Fibroblast of villous mesenchyme (primary cell): ENCODE measurements around the gene P3H3. TPM values are rescaled to one million over a fixed set of nuclear protein-coding genes. Genes with fewer than 3 reads are reported as not detected.
"Not testable (repeated sequence)": the region's sequence is repeated elsewhere in the genome, so short reads cannot be mapped to it uniquely, and the experiment has no call there.

Experiments used
- DNase-seq: peaks from one replicate; pipeline ENCODE4 v3.0.0-alpha.2; 2010; ENCODE audit warnings: low read depth
- H3K4me3 ChIP-seq: 2 replicates; pipeline ENCODE4 v1.5.1; 2011; ENCODE audit warnings: low read depth, mild to moderate bottlenecking, low read length
- CTCF ChIP-seq: IDR thresholded peaks from 2 replicates; pipeline ENCODE4 v1.5.1; 2012; ENCODE audit warnings: low read depth, mild to moderate bottlenecking, low read length; ENCODE audit not compliant: insufficient read depth
- total RNA-seq: library from RNA; depleted of rRNA; stranded (reverse); fragments of >200 nt; gene quantifications from 2 replicates; pipeline ENCODE4 v1.2.3, GENCODE V29; 2012

Gene P3H3
- total RNA-seq, 1 donor: 91.1 TPM

- peak overlapping the region; percentile 85 for H3K4me3 ChIP-seq
- DNase-seq: no peak
- no peak for TF ChIP-seq CTCF
These were observed 43.1 kb downstream of the P3H3 start for GRCh38 chr12:6871052-6871957.

GRCh38 chr12:6872073-6873048 lies 44.2 kb downstream of the P3H3 start:
- H3K4me3 ChIP-seq: peak overlapping the region; percentile 85
- DNase-seq: peak; percentile 64
- TF ChIP-seq CTCF: peak; percentile 97

DNA sequence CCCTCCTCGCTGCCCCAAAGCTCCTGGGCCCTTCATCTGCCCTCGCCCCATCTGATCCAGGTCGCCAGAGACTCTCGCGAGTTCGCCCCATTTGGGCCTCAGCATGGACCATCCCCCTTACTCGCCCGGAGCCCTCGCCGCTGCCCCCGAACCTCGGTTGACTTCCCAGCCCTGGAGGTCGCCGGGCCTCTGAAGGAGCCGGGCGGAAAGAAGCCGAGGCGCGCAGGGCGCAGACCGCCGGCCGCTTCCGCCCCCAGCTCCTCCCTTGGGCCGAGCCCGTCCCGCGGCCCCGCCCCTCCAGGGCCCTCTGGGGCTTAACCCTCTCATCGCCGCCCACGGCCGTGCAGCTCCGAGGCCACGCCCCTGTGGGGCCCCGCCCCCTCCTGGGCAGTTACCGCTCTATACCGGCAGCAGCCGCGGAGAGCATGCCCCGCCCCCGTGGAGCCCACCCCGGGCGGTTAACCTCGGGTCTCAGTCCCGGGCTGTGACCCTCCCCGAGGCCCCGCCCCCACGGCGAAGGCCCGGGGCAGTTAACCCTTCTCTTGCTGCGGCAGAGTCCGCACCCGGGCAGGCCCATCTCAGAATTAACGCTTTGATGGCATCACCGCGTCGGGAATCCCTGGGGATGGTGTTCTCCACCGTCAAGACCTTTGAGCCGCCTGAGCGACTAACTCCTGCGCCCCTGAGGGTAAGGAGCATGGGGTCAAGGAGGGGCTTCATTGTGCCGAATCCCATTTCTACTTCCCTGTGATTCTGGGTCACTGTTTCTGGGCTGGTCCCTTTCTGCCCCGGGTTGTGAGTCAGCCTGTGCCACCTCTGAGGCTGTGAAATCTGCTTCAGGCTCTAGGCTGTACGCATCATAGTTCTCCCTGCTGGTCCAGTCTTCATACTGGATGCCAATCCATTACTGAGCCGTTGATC lies 45.1 kb downstream of the P3H3 start, which contains the start of gene SPSB2:
TSS of gene SPSB2 (minus strand) at position 210 of the 921 bp plus-strand sequence. CDS start 402 bp downstream, outside the sequence.
- TF ChIP-seq CTCF: no peak
- peak within 1 kb of the TSS; percentile 85 for H3K4me3 ChIP-seq
- DNase-seq: peak; percentile 96

GRCh38 chr12:6874015-6874368 lies 45.8 kb downstream of the P3H3 start:
- DNase-seq: not testable (repeated sequence)
- H3K4me3 ChIP-seq: peak overlapping the region; percentile 85

DNA sequence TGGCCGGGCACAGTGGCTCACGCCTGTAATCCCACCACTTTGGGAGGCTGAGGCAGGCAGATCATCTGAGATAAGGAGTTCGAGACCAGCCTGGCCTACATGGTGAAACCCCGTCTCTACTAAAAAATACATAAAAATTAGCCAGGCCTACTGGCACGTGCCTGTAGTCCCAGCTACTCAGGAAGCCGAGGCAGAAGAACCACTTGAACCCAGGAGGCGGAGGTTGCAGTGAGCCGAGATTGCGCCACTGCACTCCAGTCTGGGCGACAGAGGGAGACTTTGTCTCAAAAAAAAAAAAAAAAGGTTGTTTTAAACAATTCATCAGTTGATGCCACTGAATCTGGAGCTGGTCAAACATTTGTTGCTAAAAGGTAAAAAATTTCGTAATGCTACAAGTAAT lies 51.6 kb downstream of the P3H3 start:
- not testable (repeated sequence) for H3K4me3 ChIP-seq, DNase-seq

- H3K4me3 ChIP-seq: no peak overlapping the region
- TF ChIP-seq CTCF: no peak
- no peak for DNase-seq
These were observed 55.0 kb downstream of the P3H3 start for GRCh38 chr12:6883252-6883651.

DNA sequence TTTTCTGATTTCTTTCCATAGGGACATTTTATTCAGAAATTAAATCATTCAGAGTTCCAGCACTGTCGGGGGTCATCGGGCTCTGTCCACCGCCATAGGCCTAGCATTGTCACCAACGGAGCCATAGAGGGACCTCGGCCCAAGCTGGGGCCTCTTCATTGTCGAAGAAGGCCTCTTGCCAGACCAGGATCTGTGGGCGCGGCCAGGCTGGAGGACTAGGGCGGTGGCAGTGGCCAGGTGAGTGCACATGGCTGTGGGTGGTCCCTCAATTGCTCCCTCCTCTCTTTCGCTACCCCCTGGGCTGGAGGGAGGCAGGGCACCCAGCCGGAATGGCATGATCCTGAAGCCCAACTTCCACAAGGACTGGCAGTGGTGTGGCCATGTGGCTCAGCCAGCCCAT lies 55.5 kb downstream of the P3H3 start:
- no peak for DNase-seq
- no peak for TF ChIP-seq CTCF
- no peak overlapping the region for H3K4me3 ChIP-seq
